GM12878 (cell line): ENCODE results near the gene LRRC45. TPM values are rescaled to one million over a fixed set of nuclear protein-coding genes. Genes with fewer than 3 reads are reported as not detected.

Experiments used
- ATAC-seq: fragments of 200-7000 bp; cut with Tn5 transposase; 3 replicates; pipeline ENCODE4 v1.9.1; 2020; ENCODE audit warnings: mild to moderate bottlenecking, moderate library complexity
- BruUV-seq: library from RNA; stranded (reverse); fragments of 400-500 nt; replicated peaks from 2 replicates; lab custom pipeline; 2021; lab: Mats Ljungman, UMichigan
- CTCF ChIA-PET: fragments of 300-600 bp; sonication (Branson Sonifier 250); formaldehyde crosslinking; extraction: SDS; loops from one replicate; lab custom pipeline; 2021; ENCODE audit warnings: inconsistent platforms; lab: Yijun Ruan, JAX
- POLR2A ChIA-PET: fragments of 350-600 bp; formaldehyde crosslinking; extraction: SDS; loops from one replicate; lab custom pipeline; 2021; ENCODE audit warnings: inconsistent platforms; lab: Charles Lee
- RAD21 ChIA-PET: fragments of 300-600 bp; sonication (Branson Sonifier 250); formaldehyde crosslinking; loops from one replicate; lab custom pipeline; 2023; ENCODE audit warnings: antibody characterized with exemption; ENCODE audit not compliant: unreplicated experiment; lab: Charles Lee
- SMC1A ChIA-PET: fragments of 300-600 bp; sonication (Branson Sonifier 250); formaldehyde crosslinking; loops from one replicate; lab custom pipeline; 2023; ENCODE audit not compliant: unreplicated experiment, uncharacterized antibody; lab: Charles Lee
- DNase-seq: peaks from one replicate; pipeline ENCODE4 v3.0.0-alpha.2; 2011; ENCODE audit warnings: low read depth, low spot score
- FAIRE-seq: peaks from 3 replicates; lab custom pipeline; 2011; peaks lifted over from hg19 to GRCh38; lab: Jason Lieb, UNC
- H2AFZ ChIP-seq: 2 replicates; pipeline ENCODE4 v1.6.0; 2011; ENCODE audit warnings: low read depth, low read length, control low read depth; ENCODE audit not compliant: control insufficient read depth
- H3K27ac ChIP-seq: 2 replicates; pipeline ENCODE4 v1.5.1; 2011; ENCODE audit warnings: control low read depth; ENCODE audit not compliant: control insufficient read depth, insufficient read depth
- H3K27me3 ChIP-seq, 2 experiments: replicated peaks in 1 of 2; 2 replicates each; pipeline versions ENCODE4 v1.6.0 to v1.6.1; 2011; ENCODE audit warnings: low read length in 1 of 2; ENCODE audit not compliant: control insufficient read depth in 2 of 2, insufficient read depth in 2 of 2
- H3K36me3 ChIP-seq, 2 experiments: 2 replicates each; pipeline ENCODE4 v1.5.1; 2011; ENCODE audit warnings: low read length in 1 of 2; ENCODE audit not compliant: control insufficient read depth in 2 of 2, insufficient read depth in 2 of 2
- H3K4me1 ChIP-seq: 2 replicates; pipeline ENCODE4 v1.6.1; 2011; ENCODE audit warnings: mild to moderate bottlenecking, low read length, moderate library complexity, mixed read lengths; ENCODE audit not compliant: control insufficient read depth, insufficient read depth
- H3K4me2 ChIP-seq: 2 replicates; pipeline ENCODE4 v1.6.0; 2011; ENCODE audit warnings: control low read depth; ENCODE audit not compliant: control insufficient read depth, insufficient read depth
- H3K4me3 ChIP-seq: fragments of 200-600 bp; sonication (generic); 2 replicates; pipeline ENCODE4 v1.5.1; 2016
- H3K79me2 ChIP-seq: 2 replicates; pipeline ENCODE4 v1.6.0; 2011; ENCODE audit warnings: low read length; ENCODE audit not compliant: control insufficient read depth, insufficient read depth
- H3K9ac ChIP-seq: 2 replicates; pipeline ENCODE4 v1.8.0; 2011; ENCODE audit warnings: low read length, control low read depth, mixed read lengths; ENCODE audit not compliant: control insufficient read depth, insufficient read depth
- H3K9me3 ChIP-seq: replicated peaks from 3 replicates; pipeline ENCODE4 v1.5.1; 2011; ENCODE audit warnings: mild to moderate bottlenecking, low read length; ENCODE audit not compliant: control insufficient read depth, insufficient read depth
- H4K20me1 ChIP-seq: 2 replicates; pipeline ENCODE4 v1.6.0; 2011; ENCODE audit not compliant: control insufficient read depth, insufficient read depth
- BACH1 ChIP-seq: fragments of 450-650 bp; IDR thresholded peaks from 2 replicates; pipeline ENCODE4 v1.6.1; 2017; ENCODE audit warnings: mild to moderate bottlenecking, borderline replicate concordance
- BCL11A ChIP-seq: IDR thresholded peaks from 2 replicates; pipeline ENCODE4 v1.6.1; 2011; ENCODE audit warnings: low read depth, low read length
- CREB1 ChIP-seq: IDR thresholded peaks from 2 replicates; pipeline ENCODE4 v1.6.1; 2012; ENCODE audit warnings: low read depth, mild to moderate bottlenecking, inconsistent platforms
- CREM ChIP-seq: IDR thresholded peaks from 2 replicates; pipeline ENCODE4 v1.6.1; 2014; ENCODE audit warnings: antibody characterized with exemption, low read depth
- EGR1 ChIP-seq, 2 experiments: IDR thresholded peaks; 1 replicate in 1 of 2; 2 replicates in 1 of 2; pipeline ENCODE4 v1.6.1; 2011 to 2012; ENCODE audit warnings: low read depth in 2 of 2, low read length in 2 of 2, borderline replicate concordance in 1 of 2, mild to moderate bottlenecking in 1 of 2, moderate library complexity in 1 of 2
- IKZF1 ChIP-seq: fragments of 450-650 bp; conservative IDR thresholded peaks from 2 replicates; pipeline ENCODE4 v1.6.1; 2017; ENCODE audit warnings: antibody characterized with exemption, mild to moderate bottlenecking
- MEF2A ChIP-seq: IDR thresholded peaks from 2 replicates; pipeline ENCODE4 v1.6.1; 2011; ENCODE audit warnings: low read depth, mild to moderate bottlenecking, low read length, moderate library complexity; ENCODE audit not compliant: insufficient read depth
- NR2C2 ChIP-seq: IDR thresholded peaks from 2 replicates; pipeline ENCODE4 v1.6.1; 2011; ENCODE audit warnings: borderline replicate concordance, low read depth; ENCODE audit not compliant: control insufficient read depth, insufficient read length
- RAD21 ChIP-seq: IDR thresholded peaks from 2 replicates; pipeline ENCODE4 v1.6.1; 2011; ENCODE audit warnings: mild to moderate bottlenecking, low read depth, low read length, moderate library complexity; ENCODE audit not compliant: insufficient read depth
- RAD51 ChIP-seq: fragments of 450-650 bp; IDR thresholded peaks from 2 replicates; pipeline ENCODE4 v1.6.1; 2016; ENCODE audit warnings: moderate library complexity, mild to moderate bottlenecking, inconsistent platforms
- SMARCA5 ChIP-seq: fragments of 450-650 bp; IDR thresholded peaks from 2 replicates; pipeline ENCODE4 v1.6.1; 2017; ENCODE audit warnings: mild to moderate bottlenecking
- SMC3 ChIP-seq: IDR thresholded peaks from 2 replicates; pipeline ENCODE4 v1.6.1; 2011; ENCODE audit warnings: low read length, improper control_type of control experiment, borderline replicate concordance
- WRNIP1 ChIP-seq: IDR thresholded peaks from 2 replicates; pipeline ENCODE4 v1.6.1; 2011; ENCODE audit warnings: low read depth, low read length, improper control_type of control experiment, borderline replicate concordance
- YY1 ChIP-seq: IDR thresholded peaks from 2 replicates; pipeline ENCODE4 v1.6.1; 2011; ENCODE audit warnings: low read depth, mild to moderate bottlenecking, low read length
- ZBED1 ChIP-seq: IDR thresholded peaks from 2 replicates; pipeline ENCODE4 v1.6.1; 2016; ENCODE audit warnings: borderline replicate concordance
- WGBS: methylation state at CpG from one replicate; pipeline ENCODE4 v1.1.6; 2016; ENCODE audit warnings: low lambda C conversion rate; ENCODE audit not compliant: insufficient replicate concordance, insufficient coverage; ENCODE audit errors: missing lambda C conversion rate; 5-methylcytosine and 5-hydroxymethylcytosine counted together
- in situ Hi-C: fragments of 300-500 bp; cut with MboI; formaldehyde crosslinking; loops from 9 replicates; pipeline ENCODE4 v1.14.3; 2018; ENCODE audit warnings: mixed read lengths
- intact Hi-C: fragments of 100-400 bp; cut with micrococcal nuclease; formaldehyde crosslinking; loops from one replicate; pipeline ENCODE4 v1.14.2; 2022; ENCODE audit not compliant: unreplicated experiment
- polyA plus RNA-seq, 11 experiments: library from polyadenylated mRNA; depleted of rRNA in 4 of 11; unstranded in 6 of 11; stranded (reverse) in 5 of 11; fragments of >200 nt; fragmentation: Nextera tagmentation in 4 of 11; fragmentation: Illumina TruSeq in 1 of 11; extraction: Ambion mirVana in 4 of 11; extraction: Trizol in 1 of 11; gene quantifications; 1 replicate in 1 of 11; 2 replicates in 10 of 11; pipeline versions ENCODE4 v1.2.1 to v1.2.3, GENCODE V29; 2011 to 2016; ENCODE audit warnings: inconsistent platforms in 2 of 11, missing spikeins in 2 of 11, low read depth in 1 of 11
- total RNA-seq, 4 experiments: library from RNA; depleted of rRNA in 3 of 4; stranded (reverse); fragments of >200 nt in 3 of 4; fragmentation: Illumina TruSeq in 1 of 4; extraction: Trizol in 1 of 4; gene quantifications; 2 replicates each; pipeline versions ENCODE4 v1.2.1 to v1.2.3, GENCODE V29; 2013 to 2021
- TF ChIP-seq, protein P1 (sequence below): fragments of 450-650 bp; IDR thresholded peaks from 2 replicates; pipeline ENCODE4 v1.6.1; 2017; ENCODE audit warnings: low read depth, mild to moderate bottlenecking, moderate library complexity
- TF ChIP-seq, protein P2 (sequence below): IDR thresholded peaks from 2 replicates; pipeline ENCODE4 v1.6.1; 2011; ENCODE audit warnings: low read depth, low read length, improper control_type of control experiment, borderline replicate concordance

LRRC45 gene
- total and polyA plus RNA-seq, 10 of the 15 experiments (the other 5 are each of a cell fraction or from before 2014, with no cell fraction given): 0.03 to 27.7 (median 10.4) TPM

DNA sequence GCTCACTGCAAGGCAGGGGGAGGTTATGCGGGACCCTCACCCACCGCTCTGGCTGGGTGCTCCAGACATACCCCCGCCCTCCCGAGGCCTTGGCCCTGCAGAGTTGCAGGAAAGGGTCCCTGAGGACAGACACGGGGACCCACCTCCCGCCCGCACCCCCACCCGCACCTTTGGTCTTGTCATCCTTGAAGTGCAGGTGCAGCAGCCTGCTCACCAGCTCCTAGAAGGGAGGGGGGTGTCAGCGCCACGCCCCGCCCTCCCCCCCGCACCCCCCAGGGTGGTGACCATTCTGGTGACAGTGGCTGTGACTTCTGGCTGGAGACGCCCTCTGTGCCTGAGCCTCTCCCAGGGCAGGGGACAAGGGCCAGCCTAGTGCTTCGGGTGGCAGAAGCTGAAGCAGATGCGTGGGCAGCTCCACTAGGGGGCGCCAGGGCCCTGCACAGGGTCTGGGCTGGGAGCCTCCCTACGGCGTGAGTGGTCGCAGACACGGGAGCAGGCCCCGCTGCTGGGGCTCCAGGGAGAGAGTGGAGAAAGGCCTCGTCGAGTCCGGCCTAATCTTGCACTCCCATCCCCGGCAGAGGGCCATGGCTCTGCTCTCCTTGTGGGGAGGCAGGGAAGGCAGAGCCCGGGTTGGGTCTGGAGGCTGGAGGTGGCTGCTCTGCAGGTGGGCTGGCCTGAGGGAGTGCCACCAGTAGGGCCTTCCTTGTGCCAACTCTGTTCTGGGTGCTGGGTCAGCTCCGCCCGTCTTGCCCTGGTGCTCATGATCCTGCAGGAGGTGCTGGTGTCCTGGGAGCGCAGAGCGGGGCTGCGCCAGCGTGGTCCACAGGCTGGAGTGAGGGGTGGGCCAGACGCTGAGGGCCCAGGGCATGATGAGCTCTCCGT, 3.2 kb upstream of the LRRC45 start (continued):
- TF ChIP-seq RAD21 (peak; percentile 39; the same call in 1 of the 2 replicates), NR2C2 (no peak), ZBED1 (no peak), IKZF1 (peak; percentile 13; the same call in 1 of the 2 replicates), SMC3 (peak; percentile 38; the same call in 1 of the 2 replicates), MEF2A (no peak), CREM (0 out of 2 replicates have a peak, but pooled peaks have one; percentile 28), SMARCA5 (0 out of 2 replicates have a peak, but pooled peaks have one; percentile 57), YY1 (0 out of 2 replicates have a peak, but pooled peaks have one; percentile 8), EGR1 (IDR thresholded peaks at IDR 0.05; ENCODE audit: borderline replicate concordance in 1 of 2, low read depth in 2 of 2, low read length in 2 of 2) (0 out of 3 replicates have a peak, but pooled peaks of 1 of the 2 experiments have one; percentile 32)

DNA sequence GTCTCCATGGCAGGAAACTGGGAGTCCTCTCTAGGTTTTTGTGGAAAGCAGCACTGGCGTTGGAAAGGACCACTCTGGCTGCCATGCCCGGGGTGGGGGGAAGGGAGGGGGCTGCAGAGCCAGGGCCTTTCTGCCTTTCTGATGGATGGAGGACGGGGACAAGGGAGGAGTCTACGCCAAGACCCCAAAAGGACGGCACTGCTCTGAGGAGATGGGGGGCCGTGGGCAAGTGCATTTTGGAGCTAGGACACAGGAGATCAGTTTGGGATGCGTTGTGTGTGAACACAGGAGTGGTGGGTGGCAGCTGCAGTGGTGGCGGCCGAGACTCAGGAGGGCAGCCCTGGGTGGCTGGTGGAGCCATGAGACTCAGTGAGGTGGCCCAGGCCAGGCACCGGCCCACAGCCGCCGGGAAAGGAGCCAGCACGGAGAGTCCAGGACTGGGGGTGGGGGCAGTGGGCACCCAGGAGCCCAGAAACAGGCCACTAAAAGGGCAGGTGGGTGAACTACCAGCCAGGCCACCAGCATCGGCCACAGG, 2.5 kb upstream of the LRRC45 start:
- Histone ChIP-seq H3K4me1 (peaks cover 14% of the 10 kb centered on the region), H3K9ac (no peak overlapping the region), H3K36me3 (no peaks in the 10 kb centered on the region; a peak in 2 of 4 replicates), H2AFZ (no peak overlapping the region), H3K27me3 (no peaks in the 10 kb centered on the region), H3K27ac (no peak overlapping the region), H3K79me2 (peaks cover 26% of the 10 kb centered on the region), H3K4me2 (peak overlapping the region; percentile 95), H3K4me3 (peak overlapping the region; percentile 89; the same call in 1 of the 2 replicates), H4K20me1 (no peaks in the 10 kb centered on the region), H3K9me3 (no peaks in the 10 kb centered on the region)
- CTCF ChIA-PET: interaction anchor here (0.6 to 5.0 kb wide), 24 partner anchors 7 to 286 kb away, joined by 3 to 89 read pairs (median 4); partner anchors contain the start of genes DCXR and NOTUM
- 93% methylated on average over 14 of the region's 14 CpGs for WGBS
- SMC1A ChIA-PET: interaction anchor here (1.1 to 1.8 kb wide), 3 partner anchors 61 to 66 kb away, joined by 3 to 8 read pairs (median 4); no protein-coding TSS in a partner anchor
- DNase-seq (no peak), ATAC-seq (no peak), FAIRE-seq (no peak)
- in situ Hi-C loops (no loop called here), intact Hi-C loops (loop anchor here (1.0 to 5.0 kb wide), 3 partner anchors 61 to 158 kb away; partner anchors contain the start of gene P4HB)
- no TSS peak for BruUV-seq
- RAD21 ChIA-PET: interaction anchor here (0.8 to 4.4 kb wide), 9 partner anchors 10 to 98 kb away, joined by 3 to 68 read pairs (median 4); partner anchors contain the start of gene NOTUM
- POLR2A ChIA-PET: interaction anchor here (0.6 to 1.5 kb wide), 4 partner anchors 17 to 85 kb away, joined by 3 to 8 read pairs (median 6); partner anchors contain the start of gene DCXR
- TF ChIP-seq, protein P1, sequence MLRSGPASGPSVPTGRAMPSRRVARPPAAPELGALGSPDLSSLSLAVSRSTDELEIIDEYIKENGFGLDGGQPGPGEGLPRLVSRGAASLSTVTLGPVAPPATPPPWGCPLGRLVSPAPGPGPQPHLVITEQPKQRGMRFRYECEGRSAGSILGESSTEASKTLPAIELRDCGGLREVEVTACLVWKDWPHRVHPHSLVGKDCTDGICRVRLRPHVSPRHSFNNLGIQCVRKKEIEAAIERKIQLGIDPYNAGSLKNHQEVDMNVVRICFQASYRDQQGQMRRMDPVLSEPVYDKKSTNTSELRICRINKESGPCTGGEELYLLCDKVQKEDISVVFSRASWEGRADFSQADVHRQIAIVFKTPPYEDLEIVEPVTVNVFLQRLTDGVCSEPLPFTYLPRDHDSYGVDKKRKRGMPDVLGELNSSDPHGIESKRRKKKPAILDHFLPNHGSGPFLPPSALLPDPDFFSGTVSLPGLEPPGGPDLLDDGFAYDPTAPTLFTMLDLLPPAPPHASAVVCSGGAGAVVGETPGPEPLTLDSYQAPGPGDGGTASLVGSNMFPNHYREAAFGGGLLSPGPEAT: no peak
- TF ChIP-seq, protein P2, sequence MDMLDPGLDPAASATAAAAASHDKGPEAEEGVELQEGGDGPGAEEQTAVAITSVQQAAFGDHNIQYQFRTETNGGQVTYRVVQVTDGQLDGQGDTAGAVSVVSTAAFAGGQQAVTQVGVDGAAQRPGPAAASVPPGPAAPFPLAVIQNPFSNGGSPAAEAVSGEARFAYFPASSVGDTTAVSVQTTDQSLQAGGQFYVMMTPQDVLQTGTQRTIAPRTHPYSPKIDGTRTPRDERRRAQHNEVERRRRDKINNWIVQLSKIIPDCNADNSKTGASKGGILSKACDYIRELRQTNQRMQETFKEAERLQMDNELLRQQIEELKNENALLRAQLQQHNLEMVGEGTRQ: no peak
- TF ChIP-seq RAD51: no peak
- TF ChIP-seq WRNIP1: no peak
- TF ChIP-seq BCL11A: no peak
- TF ChIP-seq BACH1: no peak
- no peak for TF ChIP-seq CREB1
